Measurements from ENCODE around the gene PWWP2B. TPM values are rescaled to one million over a fixed set of nuclear protein-coding genes. Genes with fewer than 3 reads are reported as not detected.

PWWP2B gene
- total RNA-seq, 6 experiments from 2014 or later = 3.0 to 12.2 (median 5.1) TPM

GRCh38 chr10:132430861-132431271, 33.9 kb downstream of the PWWP2B start:
- no peak for ATAC-seq

GRCh38 chr10:132431537-132432175, 34.7 kb downstream of the PWWP2B start:
- no peaks in the 10 kb centered on the region for H3K9me3 ChIP-seq
- H3K4me1 ChIP-seq = no peaks in the 10 kb centered on the region
- DNase-seq (no peak), ATAC-seq (peak in 1 of 4 donors; percentile 6)
- WGBS (ENCODE audit: insufficient coverage, low coverage, low lambda C conversion rate, missing lambda C conversion rate) = 80% methylated on average over 1 of the region's 12 CpGs
- H3K36me3 ChIP-seq = no peaks in the 10 kb centered on the region
- no peak overlapping the region for H3K4me3 ChIP-seq
- H3K27ac ChIP-seq = no peak overlapping the region
- TF ChIP-seq CTCF (IDR thresholded peaks at IDR 0.05) (no peak), POLR2A (IDR thresholded peaks at IDR 0.05) (no peak)
- intact Hi-C loops (cut with DNase I) = no loop called here
- no peaks in the 10 kb centered on the region for H3K27me3 ChIP-seq

More at GRCh38 chr10:132430861-132431271, 33.9 kb downstream of the PWWP2B start:
- no CpG with 5 or more reads among the region's 8 CpGs for WGBS (ENCODE audit: insufficient coverage, low coverage, low lambda C conversion rate, missing lambda C conversion rate)
- intact Hi-C loops (cut with DNase I) = no loop called here
- Histone ChIP-seq H3K36me3 (no peaks in the 10 kb centered on the region), H3K27me3 (no peaks in the 10 kb centered on the region), H3K9me3 (no peaks in the 10 kb centered on the region), H3K27ac (no peak overlapping the region), H3K4me1 (no peaks in the 10 kb centered on the region), H3K4me3 (no peak overlapping the region)
- DNase-seq = no peak
- TF ChIP-seq POLR2A (IDR thresholded peaks at IDR 0.05) = no peak
- no peak for TF ChIP-seq CTCF (IDR thresholded peaks at IDR 0.05)

- no peak overlapping the region for H3K4me3 ChIP-seq
- no peak for DNase-seq
- no peaks in the 10 kb centered on the region for H3K4me1 ChIP-seq
- H3K27ac ChIP-seq = no peak overlapping the region
- no peak for TF ChIP-seq POLR2A (IDR thresholded peaks at IDR 0.05)
- no peak for TF ChIP-seq CTCF (IDR thresholded peaks at IDR 0.05)
- no peak for ATAC-seq
- H3K9me3 ChIP-seq = no peaks in the 10 kb centered on the region
- no peaks in the 10 kb centered on the region for H3K36me3 ChIP-seq
- no peaks in the 10 kb centered on the region for H3K27me3 ChIP-seq
- WGBS (ENCODE audit: insufficient coverage, low coverage, low lambda C conversion rate, missing lambda C conversion rate) = no CpG with 5 or more reads among the region's 12 CpGs
- intact Hi-C loops (cut with DNase I) = no loop called here
Observed at GRCh38 chr10:132432176-132432540, 35.2 kb downstream of the PWWP2B start.

GRCh38 chr10:132433671-132434340, 36.8 kb downstream of the PWWP2B start:
- Histone ChIP-seq H3K36me3 (no peaks in the 10 kb centered on the region), H3K4me3 (no peak overlapping the region), H3K27ac (no peak overlapping the region), H3K9me3 (no peaks in the 10 kb centered on the region), H3K27me3 (no peaks in the 10 kb centered on the region), H3K4me1 (no peaks in the 10 kb centered on the region)
- WGBS (ENCODE audit: insufficient coverage, low coverage, low lambda C conversion rate, missing lambda C conversion rate) = no CpG with 5 or more reads among the region's 21 CpGs
- ATAC-seq = no peak
- intact Hi-C loops (cut with DNase I) = no loop called here
- TF ChIP-seq POLR2A (IDR thresholded peaks at IDR 0.05) (no peak), CTCF (IDR thresholded peaks at IDR 0.05) (no peak)
- DNase-seq = no peak
